HG03103 (cell line): ENCODE data around the gene C14orf180.

Experiments used
- ATAC-seq: cut with Tn5 transposase; IDR thresholded peaks from one replicate; pipeline ENCODE4 v1.9.1; 2021; ENCODE audit warnings: low read depth; ENCODE audit not compliant: unreplicated experiment

Gene C14orf180

DNA sequence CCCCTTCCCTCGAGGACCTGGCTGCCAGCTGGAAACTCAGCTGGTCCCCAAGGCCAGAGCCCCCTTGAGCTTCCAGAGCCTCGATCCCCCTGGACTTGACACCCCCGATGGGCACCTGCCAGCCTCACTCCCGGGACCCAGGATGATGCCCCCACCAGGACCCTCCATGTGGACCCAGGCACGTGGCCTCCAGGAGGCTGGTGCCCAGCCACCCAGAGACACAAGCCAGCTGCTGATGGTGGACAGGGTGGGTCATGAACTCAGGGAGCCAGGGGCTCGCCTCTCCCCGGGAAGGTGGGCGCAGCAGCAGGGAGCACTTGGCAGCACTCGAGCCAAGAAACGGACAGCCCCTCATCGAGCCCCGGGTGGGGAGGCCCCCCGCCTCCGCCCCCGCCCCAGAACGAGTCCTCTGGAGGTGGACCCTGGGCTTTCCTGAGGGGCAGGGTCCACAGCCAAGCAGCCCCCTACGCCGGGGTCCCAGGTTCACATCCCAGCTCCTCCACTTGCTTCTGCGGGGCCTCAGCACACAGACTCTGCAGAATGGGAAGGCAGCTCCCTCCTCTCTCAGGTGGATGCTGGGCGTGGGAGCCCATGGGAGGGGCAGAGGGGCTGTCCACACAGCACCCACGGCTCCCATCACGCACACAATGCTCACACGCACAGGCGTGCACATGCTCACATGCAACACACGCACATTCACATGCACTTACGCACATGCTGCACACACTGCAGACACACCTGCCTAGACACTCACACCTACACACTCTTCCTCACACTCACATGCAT, 12.1 kb downstream of the C14orf180 start:
- no peak for ATAC-seq

DNA sequence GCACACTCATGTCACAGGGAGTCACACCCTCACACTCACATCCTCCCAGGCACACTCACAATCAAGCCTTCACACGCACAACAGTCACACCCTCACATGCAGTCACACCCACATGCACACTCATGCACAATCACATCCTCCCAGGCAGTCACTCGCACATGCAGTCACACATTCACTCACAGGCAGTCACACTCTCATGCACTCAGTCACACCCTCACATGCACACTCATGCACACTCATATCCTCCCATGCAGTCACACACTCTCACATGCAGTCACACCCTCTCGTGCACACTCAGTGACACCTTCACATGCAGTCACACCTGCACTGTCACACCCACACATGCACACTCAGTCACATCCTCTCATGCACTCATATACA, 12.7 kb downstream of the C14orf180 start:
- ATAC-seq, result no peak

DNA sequence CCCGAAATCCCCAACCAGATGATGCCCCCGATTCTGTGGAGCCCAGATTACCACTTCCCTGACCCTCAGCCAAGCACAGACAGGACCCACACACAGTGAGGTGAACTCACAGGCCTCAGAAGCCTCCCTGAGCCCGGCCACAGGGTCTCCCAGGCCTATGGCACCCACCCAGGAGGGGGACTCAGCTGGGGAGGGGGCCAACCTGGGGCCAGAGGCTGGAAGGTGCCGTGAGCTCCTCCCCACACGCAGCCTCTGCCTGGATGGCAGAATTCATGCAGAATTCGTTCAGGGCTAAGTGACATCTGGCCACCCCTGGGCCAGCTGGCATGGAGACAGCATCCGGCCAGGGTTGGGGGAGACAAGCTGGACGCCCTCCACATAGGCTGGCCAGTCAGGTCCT, 13.2 kb downstream of the C14orf180 start:
- no peak for ATAC-seq

DNA sequence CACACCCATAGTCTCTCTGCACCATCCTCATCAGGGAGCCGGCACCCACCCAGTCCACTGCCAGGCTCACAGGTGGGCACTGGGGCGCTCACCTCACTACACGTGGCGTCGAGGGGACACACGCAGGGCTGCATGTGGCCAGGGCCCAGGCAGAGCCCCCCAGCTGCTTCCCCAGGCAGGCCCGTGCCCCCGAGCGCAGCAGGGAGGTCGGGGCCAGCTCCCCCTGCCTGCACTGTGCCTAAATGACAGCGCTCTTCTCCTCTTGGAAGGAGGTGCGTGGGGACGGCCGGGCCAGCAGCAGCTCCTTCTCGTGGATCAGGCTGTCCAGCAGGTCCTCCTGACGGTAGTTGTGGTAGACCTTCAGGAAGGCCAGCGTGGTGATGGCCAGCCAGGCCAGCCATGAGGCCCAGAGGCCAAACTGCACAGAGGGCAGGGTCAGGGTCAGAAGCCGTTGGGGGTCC, 13.7 kb downstream of the C14orf180 start:
- no peak for ATAC-seq

DNA sequence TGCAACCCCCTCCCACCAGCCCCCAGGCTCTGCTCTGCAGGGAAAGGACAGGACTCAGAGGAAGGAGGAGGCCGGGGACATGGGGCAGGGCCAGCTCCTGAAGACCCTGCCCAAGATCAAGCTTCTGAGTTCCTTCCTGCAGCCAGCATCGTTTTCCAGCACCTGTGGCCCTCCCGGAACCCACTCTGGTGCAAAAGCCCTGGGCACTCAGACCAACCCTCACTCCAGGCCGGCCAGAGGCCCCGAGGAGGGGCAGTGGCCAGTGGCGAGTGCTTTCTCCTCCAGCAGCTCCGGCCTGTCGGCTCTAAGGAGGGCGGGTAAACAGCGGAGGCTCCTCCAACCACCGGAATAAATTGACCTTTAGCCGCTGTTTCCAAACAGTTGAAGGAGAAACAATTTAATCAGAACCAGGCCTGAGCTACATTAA, 14.2 kb downstream of the C14orf180 start:
- no peak for ATAC-seq

DNA sequence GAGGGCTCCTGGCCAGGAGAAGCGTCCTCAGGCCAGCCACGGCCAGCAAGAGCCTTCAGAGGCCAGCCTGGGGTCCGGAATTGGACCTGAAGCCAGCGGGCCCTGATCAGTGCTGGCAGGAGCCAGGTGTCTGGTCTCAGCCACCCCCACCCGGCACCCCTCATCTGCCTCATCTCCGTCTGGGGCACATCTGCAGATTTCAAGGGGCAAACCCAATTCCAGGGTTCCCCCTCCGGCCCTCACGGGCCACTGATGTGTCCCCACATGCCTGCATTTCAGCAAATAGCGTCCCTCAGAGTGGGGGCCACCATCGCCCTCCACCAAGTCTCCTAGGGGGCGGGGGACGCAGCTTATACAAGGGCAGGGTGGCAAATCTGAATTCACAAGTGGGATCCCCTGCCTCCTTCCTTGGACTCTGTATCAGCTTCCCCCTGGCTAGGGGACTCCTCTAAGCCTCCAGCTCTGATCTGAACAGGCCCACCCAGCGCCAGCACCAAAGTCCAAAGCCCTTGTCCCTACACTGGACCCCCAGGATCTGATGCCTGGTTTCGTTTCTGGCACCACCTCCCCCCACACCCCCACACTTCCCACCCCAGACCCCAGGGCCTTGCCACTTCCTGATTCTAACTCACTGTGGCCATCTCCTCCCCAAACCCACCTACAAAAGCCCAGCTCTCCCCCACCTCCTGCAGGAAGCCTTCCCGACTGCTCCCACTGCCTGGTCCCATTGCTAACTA, 14.9 kb downstream of the C14orf180 start:
- ATAC-seq, result no peak

DNA sequence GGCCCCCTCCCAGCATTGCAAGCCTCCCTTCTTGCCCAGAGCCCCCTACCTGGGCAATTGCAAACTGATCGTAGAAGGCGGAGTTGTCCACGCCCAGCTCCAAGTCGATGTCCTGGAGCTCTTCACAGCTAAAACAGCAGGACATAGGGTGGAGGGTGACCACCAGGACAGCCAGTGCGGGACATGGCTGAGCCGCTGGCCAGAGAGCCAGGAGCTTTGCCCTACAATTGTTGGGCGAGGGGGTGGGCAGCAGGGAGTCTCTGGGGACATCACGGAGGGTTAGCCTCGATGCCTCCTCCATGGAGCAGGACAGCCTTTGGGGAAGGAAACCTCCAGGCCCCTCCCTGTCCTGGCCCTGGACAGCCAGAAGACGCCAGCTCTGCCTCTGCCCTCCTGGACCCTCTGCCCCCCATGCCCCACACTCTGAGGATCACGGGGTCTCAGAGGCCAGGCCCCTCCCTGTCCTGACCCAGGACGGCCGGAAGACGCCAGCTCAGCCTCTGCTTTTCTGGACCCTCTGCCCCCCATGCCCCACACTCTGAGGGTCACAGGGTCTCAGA, 15.6 kb downstream of the C14orf180 start:
- ATAC-seq, result no peak

DNA sequence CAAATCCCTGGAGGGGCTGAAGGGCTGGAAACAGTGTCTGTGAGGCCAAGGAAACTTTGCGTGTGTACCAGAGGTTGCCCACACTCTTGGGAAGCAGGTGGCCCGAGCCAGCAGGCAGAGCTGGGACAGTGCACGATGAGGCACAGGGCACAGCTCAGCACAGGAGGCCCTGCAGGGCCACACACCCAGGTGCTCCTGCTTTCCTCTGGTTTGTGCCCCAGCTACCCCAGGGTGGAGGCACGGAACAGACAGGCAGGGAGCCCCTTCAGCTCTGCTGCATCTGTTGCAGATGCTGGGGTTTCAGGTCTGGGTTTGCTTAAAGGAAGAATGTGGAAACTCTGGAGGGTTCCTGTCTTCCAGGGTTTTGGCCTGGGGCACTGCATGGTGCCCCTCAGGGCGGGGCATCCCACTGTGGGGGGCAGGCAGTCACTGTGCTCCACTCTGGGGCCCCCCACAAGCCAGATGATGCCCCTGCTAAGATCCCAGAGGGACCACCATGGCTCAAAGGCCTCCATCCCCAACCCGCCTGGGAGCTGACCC, 16.4 kb downstream of the C14orf180 start:
- ATAC-seq, result no peak

DNA sequence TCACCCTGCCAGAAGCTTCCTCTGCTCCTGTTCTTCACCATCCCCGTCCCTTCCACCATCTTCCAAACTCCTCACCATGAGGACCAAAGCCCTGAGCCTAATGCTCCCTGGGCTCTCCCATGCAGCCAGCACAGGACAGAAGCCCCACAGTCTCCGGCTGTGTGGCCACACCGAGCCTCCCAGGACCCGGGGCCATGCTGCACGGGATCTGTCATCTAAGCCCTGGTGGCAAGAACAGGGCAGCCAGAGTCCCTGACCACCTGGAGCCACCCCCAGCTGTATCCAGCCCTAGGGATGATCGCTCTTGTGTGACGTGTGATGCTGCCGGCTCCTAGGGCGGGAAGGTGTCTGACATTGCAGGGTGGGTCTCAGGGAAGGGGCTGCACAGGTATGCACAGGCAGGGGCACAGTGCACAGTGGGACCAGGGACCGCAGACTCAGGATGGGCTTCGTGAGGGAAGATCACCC, 16.9 kb downstream of the C14orf180 start:
- ATAC-seq, result no peak

DNA sequence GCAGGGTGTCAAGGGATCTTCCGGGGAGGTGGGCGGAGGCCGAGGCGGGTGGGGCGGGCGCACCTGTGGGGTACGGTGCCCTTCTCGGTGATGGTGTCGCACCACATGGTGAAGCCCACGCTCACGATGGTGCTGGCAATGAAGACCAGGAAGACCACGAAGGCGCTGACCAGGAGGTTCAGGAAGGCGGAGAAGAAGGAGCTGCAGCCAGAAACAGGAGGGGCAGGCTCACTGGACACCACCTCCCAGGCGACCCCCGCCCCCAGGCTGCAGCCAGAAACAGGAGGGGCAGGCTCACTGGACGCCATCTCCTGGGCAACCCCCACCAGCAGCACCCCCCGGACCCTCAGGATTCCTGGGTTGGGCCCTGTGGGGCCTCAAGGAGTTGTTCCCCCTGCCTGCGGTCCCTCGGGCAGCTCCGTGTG, 17.4 kb downstream of the C14orf180 start:
- no peak for ATAC-seq

DNA sequence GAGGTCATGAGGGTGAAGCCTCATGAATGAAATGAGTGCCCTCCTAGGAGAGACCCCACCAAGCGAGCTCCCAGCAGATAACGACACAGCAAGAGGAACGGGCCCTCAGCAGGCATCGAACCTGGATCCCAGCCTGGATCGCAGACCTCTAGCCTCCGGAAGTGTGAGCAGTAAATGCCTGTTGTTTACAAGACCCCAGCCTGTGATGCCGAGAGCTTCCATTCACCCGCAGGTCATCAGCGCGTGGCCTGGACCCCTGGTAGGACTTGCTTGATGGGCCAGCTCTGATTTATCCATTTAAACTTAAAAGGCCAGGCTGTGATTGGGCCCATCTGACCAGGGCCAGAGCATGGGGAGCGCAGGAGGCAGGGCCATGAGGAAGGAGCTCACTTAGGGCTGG, 18.0 kb downstream of the C14orf180 start:
- no peak for ATAC-seq

DNA sequence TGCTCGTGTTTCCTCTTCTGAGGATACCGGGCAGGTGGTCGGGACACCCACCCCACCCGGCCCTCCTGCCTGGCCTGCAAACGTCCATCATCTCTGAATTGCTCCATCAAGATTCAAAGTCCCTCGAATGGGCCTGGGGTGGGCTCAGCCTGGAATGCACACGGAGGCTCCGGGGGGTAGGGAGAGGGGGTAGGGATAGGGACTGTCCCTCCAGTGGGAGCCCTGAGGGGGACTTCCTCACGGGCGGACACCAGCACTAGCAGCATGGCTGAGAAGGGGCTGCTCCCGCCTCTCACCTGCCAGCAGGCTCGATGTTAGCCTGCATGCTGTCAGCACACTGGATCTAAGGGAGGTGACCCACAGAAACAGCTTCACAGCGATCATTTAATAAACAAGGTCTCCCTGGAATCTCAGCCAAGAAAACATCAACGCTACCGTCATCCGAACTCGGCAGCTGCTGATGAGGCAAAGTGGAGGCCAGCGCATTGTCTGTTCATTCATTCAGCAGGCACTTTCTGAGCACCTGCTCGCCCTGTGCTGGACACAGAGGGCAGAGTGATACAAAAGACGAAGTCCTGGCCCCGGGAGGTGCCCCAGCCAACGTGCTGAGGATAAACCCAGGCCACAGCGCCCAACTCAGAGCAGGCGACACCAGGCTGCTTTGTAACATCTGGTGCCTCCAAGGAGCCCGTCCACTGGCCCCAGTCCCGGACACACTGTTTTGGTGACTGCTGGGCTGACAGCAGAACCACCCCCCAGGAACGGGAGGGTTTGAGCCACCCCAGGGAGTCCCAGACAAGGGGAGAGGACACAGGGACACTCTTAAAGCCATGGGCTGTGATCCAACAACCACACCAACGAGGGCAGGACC, 18.7 kb downstream of the C14orf180 start:
- no peak for ATAC-seq

DNA sequence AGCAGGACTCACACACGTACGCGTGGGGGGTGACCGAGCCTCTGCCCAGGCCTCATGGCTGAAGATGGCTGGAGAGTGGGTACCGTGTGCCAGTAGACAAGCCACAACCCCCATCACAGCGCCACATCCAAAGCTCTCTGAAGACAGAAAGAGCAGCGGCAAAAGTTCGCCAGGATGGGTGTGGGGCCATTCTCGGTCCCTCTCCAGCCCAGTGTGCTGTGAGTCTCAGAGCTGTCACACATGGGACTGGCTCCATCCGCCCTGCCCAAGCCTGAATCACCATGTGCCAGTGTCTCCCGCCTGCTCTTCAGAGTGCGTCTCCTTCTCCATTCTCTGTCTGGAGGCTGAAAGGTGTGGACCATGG, 19.3 kb downstream of the C14orf180 start:
- no peak for ATAC-seq

DNA sequence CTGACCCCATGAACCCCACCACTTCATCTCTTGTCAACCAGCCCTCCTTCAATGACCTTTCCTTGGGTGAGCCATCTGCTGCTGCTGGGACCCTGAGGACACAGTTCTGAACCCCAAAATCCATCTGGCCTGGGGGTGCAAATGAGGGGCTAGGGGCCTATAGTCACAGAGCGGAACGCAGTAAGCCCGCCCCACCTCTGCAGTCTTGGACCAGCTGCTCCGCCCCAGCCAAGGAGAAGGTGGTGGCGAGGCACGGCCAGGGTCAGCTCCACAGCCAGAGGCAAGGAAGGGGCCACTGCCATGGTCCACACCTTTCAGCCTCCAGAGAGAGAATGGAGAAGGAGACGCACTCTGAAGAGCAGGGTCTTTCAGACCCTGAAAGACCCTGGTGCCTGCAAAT, 19.9 kb downstream of the C14orf180 start:
- no peak for ATAC-seq

DNA sequence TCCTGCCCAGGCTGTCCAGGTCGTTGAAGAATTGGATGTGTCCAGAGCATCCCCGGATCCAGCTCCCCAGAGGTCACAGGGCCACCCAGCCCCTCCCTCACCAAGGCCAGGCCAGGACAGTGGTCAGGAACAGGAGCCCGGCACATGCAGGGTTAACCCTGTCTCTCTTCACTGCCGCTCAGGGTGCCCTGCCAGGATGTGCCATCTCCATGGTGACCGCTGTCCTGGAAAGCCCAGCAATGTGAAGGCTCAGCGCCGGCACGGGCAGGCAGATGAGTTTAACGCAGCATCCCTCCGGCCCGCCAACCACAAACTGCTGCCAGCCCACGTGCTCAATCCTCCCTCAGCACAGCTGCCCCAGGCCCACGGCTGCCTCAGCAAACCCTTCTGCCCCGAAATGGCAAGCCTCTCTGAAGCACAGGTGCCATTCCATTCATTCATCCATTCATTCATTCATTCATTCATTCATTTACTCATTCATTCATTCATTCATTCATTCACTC, 20.6 kb downstream of the C14orf180 start:
- no peak for ATAC-seq

DNA sequence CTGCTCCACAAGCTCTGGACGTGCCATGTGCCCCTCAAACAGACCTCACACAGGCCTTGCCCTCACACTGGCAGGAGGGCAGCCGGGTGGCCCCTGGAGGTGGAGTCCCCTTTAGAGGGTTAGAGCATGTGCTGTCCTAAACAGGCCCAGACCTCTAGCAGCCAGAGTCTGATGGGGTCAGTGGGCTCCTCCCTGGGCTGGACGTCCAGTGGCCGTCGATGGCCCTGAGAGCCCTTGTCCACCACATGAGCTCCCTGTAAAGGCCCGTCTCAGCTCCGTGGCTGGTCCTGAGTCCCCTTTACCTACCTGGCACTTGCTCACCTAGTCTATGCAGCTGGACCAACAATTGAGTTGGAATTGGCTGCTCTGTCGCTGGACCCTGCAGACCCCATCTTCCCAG, 21.2 kb downstream of the C14orf180 start:
- no peak for ATAC-seq

DNA sequence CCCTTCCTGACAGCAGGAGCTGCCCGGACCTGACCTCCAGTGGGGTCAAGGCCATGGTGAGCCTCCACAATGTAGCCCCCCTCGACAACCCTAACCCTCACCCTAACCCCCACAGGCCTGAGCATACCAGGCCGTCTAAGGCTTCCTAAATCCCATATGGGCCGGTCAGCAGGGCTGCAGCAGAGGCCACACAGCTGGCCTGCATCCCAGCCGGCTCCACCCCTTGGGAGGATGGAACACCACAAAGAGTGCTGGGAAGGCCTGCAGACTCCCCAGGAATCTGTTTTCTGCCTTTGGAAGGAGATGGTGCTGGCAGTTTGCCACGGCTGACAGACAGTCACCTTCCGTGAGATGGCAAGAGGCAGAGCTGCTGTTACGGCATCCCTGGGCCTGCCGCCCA, 22.2 kb downstream of the C14orf180 start:
- ATAC-seq, result no peak

DNA sequence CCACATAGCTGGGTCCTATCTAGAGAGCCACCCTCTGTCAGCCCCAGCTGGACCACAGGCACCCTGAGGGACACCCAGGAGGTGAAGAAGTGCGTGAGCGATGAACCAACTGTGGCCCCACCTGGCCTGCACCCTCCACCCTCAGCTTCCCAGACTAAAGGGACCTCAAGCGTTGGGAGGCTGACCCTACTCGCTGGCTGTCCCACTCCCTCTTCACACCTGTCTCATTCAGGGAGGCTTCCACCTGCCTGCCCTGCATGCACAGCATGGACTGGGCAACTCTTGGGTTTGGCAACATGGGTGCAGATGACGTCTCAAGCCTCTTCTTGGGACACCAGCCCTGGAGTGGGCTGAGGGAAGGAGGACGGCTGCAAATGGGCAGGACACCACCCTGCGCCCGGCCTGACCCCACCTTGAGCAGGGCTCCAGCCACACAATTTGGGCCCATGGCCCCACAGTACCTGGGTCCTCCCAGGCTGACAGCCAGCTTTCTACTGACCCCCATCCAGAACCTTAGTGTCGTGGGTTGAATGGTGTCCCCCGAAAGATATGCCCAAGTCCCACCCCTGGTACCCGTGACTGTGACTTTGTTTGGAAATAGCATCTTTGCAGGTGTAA, 22.9 kb downstream of the C14orf180 start:
- ATAC-seq, result no peak

DNA sequence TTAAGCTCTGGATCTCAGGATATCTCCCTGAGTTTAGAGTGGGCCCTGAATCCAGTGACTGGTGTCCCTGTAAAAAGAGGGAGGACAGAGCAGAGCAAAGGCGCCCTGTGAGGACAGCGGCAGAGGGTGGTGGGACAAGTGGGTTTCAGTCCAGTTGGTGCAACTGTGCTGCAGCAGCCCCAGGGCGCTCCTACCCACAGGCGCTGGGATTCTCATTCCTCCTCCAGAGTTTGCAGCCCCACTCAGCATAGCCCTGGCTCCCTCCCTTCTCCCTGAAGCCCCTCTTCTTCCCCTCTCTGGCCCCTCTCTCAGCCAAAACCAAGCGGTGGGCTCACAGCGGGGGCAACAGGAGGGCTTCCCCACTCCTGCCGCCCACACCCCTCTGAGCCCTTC, 23.4 kb downstream of the C14orf180 start:
- no peak for ATAC-seq
